AG04450 (cell line): ENCODE measurements around the gene RTTN. TPM values are rescaled to one million over a fixed set of nuclear protein-coding genes. Genes with fewer than 3 reads are reported as not detected.
"Not testable (repeated sequence)": the region's sequence is repeated elsewhere in the genome, so short reads cannot be mapped to it uniquely, and the experiment has no call there.

Experiments used
- CTCF ChIA-PET: fragments of 300-600, 350-600 bp; formaldehyde crosslinking; extraction: SDS; loops from one replicate; lab custom pipeline; 2022; ENCODE audit warnings: antibody characterized with exemption, inconsistent platforms; lab: Charles Lee
- POLR2A ChIA-PET: fragments of 350-600 bp; formaldehyde crosslinking; extraction: SDS; loops from one replicate; lab custom pipeline; 2021; ENCODE audit warnings: antibody characterized with exemption, inconsistent platforms; lab: Yijun Ruan, JAX
- DNase-seq: peaks from one replicate; pipeline ENCODE4 v3.0.0-alpha.2; 2011; ENCODE audit warnings: low read depth, low spot score
- H3K27ac ChIP-seq: one replicate; pipeline ENCODE4 v1.5.1; 2012; ENCODE audit warnings: low read depth, low read length, control low read depth
- H3K27me3 ChIP-seq: one replicate; pipeline ENCODE4 v1.6.0; 2012; ENCODE audit warnings: low read length; ENCODE audit not compliant: control insufficient read depth, insufficient read depth
- H3K4me3 ChIP-seq: 2 replicates; pipeline ENCODE4 v1.5.1; 2011; ENCODE audit warnings: mild to moderate bottlenecking, low read depth, low read length, control low read depth
- H3K9me3 ChIP-seq: 2 replicates; pipeline ENCODE4 v1.5.1; 2012; ENCODE audit warnings: low read length; ENCODE audit not compliant: control insufficient read depth, insufficient read depth
- polyA plus RNA-seq: library from polyadenylated mRNA; depleted of rRNA; stranded (reverse); fragments of >200 nt; gene quantifications from 2 replicates; pipeline ENCODE4 v1.2.3, GENCODE V29; 2011
- TF ChIP-seq, protein P1 (sequence below): IDR thresholded peaks from 2 replicates; pipeline ENCODE4 v1.5.1; 2011; ENCODE audit warnings: low read depth, low read length, control low read depth, inconsistent platforms

The RTTN gene
- polyA plus RNA-seq, 1 experiment = 4.6 TPM

DNA sequence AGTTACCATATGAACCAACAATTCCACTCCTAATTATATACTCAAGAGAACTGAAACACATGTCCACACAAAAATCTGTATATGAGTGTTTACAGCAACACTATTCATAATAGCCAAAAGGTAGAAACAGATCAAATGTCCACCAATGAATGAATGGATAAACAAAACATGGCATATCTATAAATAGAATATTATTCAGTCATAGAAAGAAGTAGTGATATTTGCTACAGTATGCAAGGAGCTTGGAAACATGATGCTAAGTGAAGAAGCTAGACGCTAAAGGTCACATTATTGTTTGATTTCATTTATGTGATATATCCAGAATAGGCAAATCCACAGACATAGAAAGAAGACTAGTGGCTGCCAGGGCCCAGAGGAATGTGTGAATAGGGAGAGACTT, 92.0 kb downstream of the RTTN start:
- CTCF ChIA-PET = no interaction called here

DNA sequence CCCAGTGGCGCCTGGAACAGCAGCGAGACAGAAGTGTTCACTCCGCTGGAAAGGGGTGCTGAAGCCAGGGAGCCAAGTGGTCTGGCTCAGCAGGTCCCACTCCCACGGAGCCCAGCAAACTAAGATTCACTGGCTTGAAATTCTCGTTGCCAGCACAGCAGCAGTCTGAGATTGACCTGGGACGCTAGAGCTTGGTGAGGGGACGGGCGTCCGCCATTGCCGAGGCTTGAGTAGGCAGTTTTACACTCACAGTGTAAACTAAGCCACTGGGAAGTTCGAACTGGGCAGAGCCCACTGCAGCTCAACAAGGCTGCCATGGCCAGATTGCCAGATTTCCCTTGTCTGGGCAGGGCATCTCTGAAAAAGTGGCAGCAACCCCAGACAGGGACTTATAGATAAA, 94.8 kb downstream of the RTTN start:
- H3K4me3 ChIP-seq = no peak overlapping the region
- CTCF ChIA-PET = no interaction called here
- TF ChIP-seq, protein P1, sequence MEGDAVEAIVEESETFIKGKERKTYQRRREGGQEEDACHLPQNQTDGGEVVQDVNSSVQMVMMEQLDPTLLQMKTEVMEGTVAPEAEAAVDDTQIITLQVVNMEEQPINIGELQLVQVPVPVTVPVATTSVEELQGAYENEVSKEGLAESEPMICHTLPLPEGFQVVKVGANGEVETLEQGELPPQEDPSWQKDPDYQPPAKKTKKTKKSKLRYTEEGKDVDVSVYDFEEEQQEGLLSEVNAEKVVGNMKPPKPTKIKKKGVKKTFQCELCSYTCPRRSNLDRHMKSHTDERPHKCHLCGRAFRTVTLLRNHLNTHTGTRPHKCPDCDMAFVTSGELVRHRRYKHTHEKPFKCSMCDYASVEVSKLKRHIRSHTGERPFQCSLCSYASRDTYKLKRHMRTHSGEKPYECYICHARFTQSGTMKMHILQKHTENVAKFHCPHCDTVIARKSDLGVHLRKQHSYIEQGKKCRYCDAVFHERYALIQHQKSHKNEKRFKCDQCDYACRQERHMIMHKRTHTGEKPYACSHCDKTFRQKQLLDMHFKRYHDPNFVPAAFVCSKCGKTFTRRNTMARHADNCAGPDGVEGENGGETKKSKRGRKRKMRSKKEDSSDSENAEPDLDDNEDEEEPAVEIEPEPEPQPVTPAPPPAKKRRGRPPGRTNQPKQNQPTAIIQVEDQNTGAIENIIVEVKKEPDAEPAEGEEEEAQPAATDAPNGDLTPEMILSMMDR = no peak
- no peaks in the 10 kb centered on the region for H3K9me3 ChIP-seq
- no peak for DNase-seq
- H3K27me3 ChIP-seq = no peaks in the 10 kb centered on the region
- H3K27ac ChIP-seq = no peak overlapping the region
- POLR2A ChIA-PET = no interaction called here

More for the DNA sequence above, 92.0 kb downstream of the RTTN start:
- Histone ChIP-seq H3K27ac (no peak overlapping the region), H3K27me3 (no peaks in the 10 kb centered on the region), H3K4me3 (no peak overlapping the region), H3K9me3 (no peaks in the 10 kb centered on the region)
- POLR2A ChIA-PET = no interaction called here
- TF ChIP-seq, protein P1 = no peak
- no peak for DNase-seq

DNA sequence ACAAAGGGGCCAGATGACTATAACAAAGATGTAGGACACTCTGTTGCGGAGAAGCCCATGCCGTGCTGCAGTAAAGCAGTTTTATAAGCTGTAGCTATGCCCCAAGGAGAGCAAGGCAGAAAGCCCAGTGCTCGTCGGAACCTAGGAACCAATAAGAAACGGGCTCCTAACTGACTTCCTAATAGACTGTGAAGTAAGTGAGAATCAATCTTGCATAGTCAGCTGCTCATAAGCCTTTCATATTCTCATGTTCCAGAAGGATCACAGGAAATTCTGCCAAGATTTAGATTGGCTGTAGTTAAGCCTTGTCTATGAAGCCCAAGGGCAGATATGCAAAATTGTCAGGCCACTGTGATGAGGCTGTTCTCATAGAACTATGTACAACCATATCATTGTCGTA, 98.4 kb downstream of the RTTN start:
- Histone ChIP-seq H3K9me3 (peaks cover 10% of the 10 kb centered on the region), H3K27ac (no peak overlapping the region), H3K27me3 (no peaks in the 10 kb centered on the region), H3K4me3 (no peak overlapping the region)
- TF ChIP-seq, protein P1 = no peak
- ChIA-PET CTCF (interaction anchor here (0.9 kb wide), 1 partner anchor 20 kb away, joined by 3 read pairs; no protein-coding TSS in a partner anchor), POLR2A (no interaction called here)
- DNase-seq = no peak

DNA sequence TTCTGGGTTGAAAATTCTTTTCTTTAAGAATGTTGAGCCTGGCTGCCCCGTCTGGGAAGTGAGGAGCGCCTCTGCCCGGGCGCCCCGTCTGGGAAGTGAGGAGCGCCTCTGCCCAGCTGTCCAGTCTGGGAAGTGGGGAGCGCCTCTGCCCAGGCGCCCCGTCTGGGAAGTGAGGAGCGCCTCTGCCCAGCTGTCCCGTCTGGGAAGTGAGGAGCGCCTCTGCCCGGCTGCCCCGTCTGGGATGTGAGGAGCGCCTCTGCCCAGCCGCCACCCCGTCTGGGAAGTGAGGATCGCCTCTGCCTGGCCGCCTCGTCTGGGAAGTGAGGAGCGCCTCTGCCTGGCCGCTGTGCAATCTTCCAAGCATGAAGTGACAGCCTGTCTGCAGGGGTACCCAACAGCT, 102.6 kb downstream of the RTTN start:
- H3K27me3 ChIP-seq, DNase-seq, H3K4me3 ChIP-seq, H3K27ac ChIP-seq, CTCF ChIA-PET, POLR2A ChIA-PET: not testable (repeated sequence)
- peaks cover 13% of the 10 kb centered on the region for H3K9me3 ChIP-seq

DNA sequence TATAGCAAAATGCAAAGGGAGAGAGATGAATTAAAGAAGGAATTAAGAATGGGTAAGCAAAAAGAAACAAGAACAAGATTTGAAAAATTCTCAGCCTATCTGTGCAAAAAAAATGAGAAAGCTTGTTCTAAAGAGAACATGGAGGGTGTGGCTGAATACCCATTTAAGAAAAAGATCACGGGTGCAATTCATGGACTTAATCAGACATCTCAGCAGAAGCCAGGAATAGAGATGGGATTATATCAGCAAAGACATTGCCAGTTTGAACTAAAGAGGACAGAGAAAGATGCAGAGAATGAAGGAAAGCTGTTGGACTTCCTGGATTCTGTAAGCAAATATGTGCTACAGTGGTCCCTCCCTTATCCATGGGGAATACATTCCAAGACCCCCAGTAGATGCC, 115.6 kb downstream of the RTTN start:
- ChIA-PET POLR2A (no interaction called here), CTCF (interaction anchor here (1.1 to 3.6 kb wide), 2 partner anchors 82 to 365 kb away, joined by 4 to 14 read pairs; no protein-coding TSS in a partner anchor)
- no peaks in the 10 kb centered on the region for H3K9me3 ChIP-seq
- no peak overlapping the region for H3K27ac ChIP-seq
- DNase-seq = no peak
- H3K4me3 ChIP-seq = no peak overlapping the region
- TF ChIP-seq, protein P1 = no peak
- H3K27me3 ChIP-seq = no peaks in the 10 kb centered on the region
